NCI-H524 (cell line): Measurements from ENCODE around the gene CPA5.

Source experiments
- DNase-seq, 2 experiments: peaks; one replicate each; lab custom pipeline; 2025; lab: John Stamatoyannopoulos, UW

The CPA5 gene

DNA sequence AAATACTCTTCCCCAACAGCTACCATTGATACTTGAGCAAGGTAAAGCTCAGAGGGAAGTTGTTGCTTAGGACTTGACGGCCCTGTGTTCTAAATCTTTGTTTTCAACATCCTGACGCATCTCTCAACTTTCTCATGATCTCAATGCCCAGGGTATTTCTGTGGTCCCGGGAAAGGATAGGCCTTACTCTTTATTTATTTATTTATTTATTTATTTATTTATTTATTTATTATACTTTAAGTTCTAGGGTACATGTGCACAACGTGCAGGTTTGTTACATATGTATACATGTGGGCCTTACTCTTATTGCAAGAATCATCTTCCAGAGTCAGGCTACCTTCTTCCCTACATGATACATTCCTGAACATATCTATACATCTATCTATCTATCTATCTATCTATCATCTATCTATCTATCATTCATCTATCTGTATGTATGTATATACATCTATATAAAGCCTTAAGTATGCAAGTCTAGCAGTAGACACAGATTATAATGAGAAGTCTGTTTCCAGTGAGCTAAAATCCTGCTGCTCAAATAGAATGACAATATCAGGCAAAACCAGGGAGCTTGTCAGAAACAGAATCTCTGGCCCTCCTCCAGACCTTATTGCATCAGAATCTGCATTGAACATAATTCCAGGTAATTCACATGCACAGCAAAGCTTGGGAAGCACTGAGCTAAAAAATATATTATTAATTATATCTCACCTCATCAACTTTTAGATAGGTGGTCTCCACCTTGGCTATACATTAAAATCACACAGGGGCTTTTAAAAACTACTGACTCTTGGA, 12.2 kb upstream of the CPA5 start:
- no peak for DNase-seq

DNA sequence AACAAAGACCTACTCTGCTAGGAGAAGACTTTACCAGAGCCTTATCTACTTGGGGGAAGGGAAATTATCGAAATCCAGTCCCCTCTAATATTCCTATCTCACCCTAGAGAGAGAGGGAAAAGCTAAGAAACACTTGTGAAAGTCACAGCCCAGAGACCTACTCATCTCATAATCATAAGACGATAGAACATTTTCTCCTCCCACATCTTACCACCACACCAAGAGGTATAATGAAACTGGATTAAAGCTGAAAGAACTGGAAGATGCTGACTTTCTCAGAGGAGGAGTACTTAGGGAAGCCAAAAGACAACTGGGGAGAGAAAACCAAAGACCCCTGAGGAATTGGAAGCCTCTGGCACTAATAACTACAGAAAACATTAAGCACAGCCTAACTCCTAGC, 10.8 kb upstream of the CPA5 start:
- no peak for DNase-seq

DNA sequence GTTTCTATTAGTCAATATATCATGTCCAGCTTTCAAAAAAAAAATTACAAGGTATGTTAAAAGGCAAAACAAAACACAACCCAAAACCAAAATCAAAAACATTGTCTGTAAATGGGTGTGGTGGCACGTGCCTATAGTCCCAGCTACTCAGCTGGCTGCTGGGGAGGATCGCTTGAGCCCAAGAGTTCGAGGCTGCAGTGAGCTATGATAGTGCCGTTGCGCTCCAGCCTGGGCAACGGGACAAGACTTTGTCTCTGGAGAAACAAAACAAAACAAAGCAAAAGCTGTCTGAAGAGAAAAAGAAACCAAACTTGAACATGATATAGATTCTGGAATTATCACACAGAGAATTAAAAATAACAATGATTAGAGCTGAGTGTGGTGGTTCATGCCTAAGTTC, 10.3 kb upstream of the CPA5 start:
- no peak for DNase-seq

DNA sequence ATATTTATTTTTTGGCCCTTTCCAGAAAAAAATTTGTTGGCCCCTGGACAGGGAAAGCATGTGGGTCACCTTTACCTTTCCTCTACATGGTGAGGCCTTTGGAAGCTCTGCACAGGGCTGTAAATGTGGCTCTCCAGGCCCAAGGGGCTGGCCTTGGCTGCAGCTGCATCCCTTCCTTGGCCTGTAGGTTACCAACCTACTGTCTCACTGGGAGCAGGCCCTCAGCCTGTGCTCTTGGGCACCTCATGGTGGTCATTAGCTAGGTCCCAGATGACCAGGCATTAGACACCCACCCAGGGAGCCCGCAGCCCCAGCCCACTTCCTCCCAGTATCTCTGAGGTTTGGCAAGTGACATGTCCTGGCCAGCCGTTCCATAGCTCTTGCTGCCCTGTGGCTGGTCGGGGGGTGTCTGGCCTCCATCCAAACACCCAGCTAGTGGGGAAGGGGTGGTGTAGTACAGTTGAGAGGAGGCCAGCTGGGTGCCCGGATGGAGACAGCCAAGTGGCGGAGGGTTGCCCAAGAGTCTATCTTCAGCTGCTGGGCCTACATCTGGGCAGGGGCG, 7.1 kb upstream of the CPA5 start:
- DNase-seq: peak; percentile 38 to 79

DNA sequence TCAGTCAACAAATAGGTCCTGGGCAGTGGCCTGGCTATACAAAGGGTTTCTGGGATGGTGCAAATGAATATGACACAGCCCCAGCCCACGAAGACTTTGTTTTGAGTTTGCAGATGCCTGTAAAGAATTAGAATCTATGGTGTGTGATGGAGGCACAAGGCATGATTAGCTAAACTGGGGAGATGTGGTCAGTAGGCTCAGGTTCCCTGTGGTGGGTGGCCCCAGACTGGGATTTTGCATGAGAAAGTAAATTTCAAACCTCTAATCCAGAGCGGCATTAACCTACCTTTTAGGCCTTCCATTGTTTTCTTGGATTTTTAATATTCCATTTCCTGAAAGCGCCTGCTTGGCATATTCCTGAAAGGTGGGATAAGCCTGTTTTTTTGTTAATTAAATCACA, 6.4 kb upstream of the CPA5 start:
- no peak for DNase-seq

DNA sequence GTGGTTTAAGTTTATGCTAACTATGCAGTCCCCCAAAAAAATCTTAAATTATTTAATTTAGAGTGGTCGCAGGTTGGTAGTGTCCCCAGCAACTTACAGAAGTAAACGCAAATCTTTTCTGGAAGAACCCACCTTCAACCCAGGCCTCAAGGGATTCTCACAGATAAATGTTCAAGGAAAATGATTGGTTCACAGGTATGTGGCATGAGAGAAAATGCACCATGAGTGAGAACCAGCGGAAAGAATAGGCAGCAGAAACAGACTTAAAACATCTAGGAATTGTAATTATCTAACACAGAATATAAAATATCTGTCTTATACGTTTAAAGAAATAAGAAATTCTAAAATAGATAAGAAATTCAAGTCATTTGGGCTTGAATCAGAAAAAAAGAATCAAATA, 2.7 kb upstream of the CPA5 start:
- DNase-seq: no peak

DNA sequence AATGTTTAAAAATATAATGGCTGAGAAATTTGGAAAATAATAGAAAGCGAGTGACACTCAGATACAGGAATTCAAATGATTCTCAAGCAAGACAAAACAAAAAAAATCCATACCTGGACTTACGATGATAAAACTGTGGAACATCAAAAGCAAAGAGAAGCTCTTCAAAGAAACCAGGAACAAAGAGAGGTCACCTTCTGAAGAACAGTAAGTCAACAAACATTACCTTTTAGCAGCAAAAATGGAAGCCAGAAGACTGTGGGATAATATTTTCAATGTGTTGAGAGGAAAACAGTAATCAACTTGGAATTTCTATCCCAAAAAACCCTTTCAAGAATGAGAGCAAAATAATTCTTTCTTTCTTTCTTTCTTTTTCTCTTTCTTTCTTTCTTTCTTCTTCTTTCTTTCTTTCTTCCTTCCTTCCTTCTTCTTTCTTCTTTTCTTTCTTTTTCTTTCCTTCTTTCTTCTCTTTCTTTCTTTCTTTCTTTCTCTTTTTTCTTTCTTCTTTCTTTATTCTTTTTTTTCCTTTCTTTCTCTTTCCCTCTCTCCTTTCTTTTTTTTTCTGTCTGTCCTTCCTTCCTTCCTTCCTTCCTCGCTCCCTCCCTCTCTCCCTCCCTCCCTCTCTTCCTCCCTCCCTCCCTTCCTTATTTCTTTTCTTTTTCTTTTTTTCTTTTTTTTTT, 1.8 kb upstream of the CPA5 start:
- no peak for DNase-seq

DNA sequence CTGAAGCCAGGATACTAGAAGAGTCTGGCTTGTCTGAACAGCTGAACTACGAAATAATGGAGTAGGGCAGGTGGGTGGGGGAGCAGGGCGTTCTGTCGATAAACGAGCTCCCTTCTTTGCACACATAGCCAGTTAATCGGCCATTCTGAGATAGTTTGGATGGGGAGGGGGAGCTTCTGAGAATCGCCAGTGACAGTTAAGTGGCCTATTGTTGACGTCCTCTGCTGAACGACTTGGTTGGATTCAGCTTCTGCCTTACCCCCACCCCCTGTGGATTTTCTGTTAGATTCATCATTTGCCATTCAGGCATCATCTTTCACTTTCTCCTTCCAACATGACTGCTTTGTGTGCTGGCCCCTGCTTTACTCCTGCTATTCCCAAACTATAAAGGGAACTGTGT, 520 bp downstream of the CPA5 start:
- peak in 1 of 2 experiments; percentile 27 for DNase-seq

DNA sequence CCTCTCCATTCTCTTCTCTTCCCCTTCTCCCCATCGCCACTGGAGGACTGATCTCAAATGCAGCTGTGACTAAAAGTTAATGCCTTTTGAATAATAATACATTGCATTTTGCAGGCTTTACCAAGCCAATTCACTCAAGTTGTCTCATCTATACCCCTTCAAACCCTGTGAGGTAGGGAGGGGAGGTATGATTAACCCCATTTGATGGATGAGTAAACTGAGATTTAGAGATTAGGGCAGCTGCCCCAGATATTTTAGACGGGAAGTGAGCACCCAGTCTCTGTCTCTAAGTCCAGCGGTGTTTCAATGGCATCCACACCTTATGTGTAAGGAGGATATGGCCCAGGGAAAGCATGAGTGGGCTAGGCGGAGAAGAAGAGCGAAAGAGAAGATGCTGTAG, 1.1 kb downstream of the CPA5 start:
- no peak for DNase-seq

DNA sequence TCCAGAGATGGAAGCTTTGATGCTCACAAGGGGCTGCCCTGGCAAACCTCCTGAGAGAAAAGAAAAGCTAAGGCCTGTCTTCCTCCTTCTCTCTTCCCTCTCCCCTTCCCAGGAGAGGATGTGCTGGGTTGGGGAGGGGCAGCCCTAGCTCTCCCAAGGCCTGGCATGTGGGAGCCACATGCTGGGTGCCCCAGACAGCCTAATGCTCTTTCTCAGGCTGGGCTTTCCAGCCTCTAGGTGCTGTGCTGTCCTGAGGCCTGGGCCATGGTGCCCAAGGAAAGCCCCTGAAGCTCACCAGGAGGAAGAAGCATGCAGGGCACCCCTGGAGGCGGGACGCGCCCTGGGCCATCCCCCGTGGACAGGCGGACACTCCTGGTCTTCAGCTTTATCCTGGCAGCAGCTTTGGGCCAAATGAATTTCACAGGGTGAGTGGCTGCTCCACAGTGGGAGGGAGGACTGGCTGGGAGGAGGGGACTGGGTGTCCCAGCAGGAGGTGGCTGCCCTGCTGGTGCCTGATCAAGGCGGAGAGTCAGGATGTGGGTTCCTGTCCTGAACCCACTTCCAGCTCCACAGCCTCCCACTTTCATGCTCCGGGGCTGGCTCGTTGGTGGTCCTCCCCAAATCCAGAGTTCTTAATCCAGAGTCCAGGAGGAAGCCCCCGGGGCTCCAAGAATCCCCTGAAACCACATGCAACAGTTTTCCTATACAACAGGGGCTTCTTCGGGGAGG, 1.7 kb downstream of the CPA5 start:
- DNase-seq: no peak

DNA sequence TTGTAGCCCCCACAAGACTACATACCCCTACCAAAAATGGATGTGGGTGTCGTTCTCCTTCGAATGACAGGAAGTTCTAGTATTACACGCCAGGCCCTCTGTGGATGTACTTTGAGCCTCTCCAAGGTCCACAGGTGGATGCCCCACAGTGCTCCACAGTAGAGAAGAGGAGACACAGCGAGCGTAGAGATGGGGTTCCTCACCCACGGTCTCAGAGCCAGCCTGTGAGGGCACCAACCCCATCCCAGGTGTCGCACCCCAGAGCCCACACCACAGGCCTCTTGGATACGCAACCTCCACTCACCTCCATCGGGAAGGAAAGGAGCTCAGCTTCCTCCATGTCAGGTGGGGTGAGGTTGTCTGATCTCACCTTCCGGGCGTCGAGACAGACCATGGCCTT, 2.3 kb downstream of the CPA5 start:
- no peak for DNase-seq

DNA sequence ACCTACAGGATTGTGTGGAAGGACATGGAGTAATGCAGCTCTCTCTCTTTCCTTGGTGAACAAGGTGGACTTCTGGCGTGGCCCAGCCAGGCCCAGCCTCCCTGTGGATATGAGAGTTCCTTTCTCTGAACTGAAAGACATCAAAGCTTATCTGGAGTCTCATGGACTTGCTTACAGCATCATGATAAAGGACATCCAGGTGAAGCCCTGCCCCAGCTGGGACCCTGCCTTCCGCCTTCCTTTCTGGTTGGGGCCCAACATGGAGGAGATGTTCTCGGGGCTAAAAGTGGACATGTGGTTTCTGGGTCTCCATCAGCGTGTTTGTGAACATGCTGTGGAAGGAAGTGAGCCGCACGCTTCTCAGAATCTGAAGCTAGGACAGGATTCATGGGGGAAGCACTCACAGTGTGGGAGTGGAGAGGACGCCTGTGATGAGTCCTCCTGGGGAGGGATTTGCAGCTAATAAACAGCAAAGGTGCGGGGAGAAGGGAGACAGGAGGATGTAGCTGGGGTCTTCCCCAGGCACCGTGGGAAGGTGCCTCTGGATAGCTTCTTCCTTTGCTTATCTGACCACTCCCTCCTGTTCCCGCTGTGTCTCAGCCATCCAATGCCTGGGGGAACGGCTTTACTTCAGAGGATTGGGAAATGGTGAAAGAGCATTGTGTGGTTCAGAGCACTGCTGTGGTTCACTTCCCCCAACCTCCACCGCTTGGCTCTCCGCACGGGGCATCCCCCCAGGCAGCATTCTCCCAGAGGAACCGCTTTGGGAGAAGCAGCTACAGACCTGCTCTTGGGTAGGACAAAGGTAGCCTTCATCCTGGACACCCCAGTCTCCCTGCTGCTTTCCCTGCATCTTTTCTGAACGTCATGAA, 5.5 kb downstream of the CPA5 start:
- peak in 1 of 2 experiments; percentile 55 for DNase-seq

DNA sequence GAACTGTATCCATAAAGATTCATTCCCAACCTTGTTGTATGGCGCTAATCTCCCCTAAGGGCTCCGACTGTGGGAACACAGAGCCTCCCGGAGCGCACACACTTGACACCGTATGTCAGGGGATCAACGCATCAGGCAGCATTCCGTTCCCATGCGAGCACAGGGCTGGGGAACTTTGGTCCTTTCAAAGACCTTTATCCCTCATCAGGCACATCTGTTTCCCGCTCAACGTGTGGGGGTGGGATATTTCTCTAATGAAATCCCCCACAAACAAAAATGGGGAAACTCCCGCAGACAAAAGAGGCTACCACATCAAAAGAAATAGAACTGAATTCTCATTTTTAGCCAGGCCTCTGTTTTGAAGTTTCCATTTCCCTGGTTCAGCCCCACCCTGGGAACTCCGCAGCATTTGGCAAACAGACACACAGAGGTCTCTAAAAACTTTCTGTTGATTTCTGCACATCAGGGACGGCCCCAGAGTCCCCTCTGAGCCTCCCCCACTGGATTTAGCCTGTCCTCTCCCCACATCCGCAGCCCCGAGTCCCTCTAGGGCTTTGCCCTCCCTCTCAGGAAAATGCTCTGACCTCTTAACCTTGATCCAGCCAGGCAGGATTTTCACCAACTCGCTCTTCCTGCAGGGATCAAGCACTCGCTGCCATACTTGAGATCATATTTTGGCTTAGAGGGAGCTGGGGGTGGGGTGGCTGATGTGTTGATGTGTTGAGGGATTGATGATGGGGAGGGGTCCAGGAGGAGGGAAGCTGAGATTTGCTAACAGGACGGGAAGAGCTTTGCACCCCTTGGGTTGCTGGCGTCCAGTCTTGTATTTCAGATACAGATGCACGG, 6.6 kb downstream of the CPA5 start:
- DNase-seq: peak; percentile 93 to 98

DNA sequence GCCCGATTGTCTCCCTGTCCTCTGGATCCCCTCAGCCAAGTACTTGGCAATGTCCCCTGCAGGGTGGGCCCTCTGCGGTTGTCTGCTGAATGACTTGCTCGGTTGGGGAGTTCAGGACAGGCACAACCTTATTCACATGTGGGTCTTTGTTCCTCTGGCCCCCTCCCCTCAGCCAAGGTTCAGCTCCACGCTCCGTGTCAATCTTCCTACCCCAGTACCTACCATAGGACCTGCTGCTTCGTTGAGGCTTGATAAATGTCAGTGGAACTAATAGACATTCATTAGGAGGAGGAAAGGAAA, 7.1 kb downstream of the CPA5 start:
- no peak for DNase-seq

DNA sequence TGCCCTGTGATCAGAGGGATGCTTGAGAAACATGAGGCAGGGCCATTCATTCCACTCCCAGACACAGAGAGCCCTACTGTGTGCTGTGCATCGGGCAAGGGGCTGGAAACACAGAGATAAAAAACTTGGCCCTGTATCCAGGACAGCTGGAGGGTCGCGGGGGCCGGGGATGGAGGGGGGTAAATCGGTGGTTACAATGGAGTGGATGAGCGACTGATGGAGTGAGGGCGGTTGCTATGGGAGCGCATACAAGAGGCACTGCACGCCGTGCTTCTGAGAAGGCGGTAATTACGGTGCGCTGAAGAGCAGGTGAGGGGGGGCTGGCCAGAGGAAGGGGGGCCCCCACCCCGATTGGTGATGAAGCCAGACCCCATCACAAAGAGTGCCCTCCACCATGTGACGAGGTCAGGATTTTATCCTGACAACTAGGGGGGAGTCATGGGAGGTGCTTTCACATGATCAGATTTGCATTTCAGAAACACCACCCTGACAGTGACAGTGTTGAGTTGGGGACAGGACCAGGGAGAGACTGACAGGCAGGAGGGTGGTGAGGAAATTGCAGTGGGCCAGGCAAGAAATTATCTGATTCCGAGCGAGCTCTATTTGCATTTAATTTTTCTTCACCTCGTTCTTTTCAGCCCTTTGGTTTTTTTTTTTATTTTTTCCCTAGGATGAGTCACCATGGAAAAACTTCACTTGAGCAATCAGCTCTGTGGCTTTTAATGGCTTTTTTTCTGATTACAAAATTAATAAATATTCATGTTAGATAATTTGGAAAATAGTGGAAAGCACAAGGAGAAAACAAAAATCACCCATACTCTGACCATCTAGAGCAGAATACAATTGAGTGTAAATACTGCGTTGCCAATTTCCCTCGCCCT, 7.8 kb downstream of the CPA5 start:
- DNase-seq: peak; percentile 68 to 85

DNA sequence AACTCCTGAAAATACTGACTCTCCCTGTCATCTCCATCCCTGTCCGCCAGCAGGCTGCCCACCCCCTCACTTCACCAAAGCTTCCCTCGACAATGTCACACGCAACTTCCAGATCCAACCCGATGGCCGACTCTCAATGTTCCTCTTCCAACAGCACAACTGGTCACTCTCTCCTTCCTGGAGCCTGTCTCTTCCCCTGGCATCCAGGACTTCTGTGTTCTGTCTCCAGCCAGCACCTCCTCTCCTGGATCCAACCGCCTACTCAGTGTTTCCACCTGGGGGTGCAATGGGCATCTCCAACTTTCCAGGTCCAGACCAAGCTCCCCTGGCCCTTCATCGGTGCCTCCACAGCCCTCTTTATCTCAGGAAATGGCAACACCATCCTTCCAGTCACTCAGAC, 8.6 kb downstream of the CPA5 start:
- DNase-seq: peak in 1 of 2 experiments; percentile 42

DNA sequence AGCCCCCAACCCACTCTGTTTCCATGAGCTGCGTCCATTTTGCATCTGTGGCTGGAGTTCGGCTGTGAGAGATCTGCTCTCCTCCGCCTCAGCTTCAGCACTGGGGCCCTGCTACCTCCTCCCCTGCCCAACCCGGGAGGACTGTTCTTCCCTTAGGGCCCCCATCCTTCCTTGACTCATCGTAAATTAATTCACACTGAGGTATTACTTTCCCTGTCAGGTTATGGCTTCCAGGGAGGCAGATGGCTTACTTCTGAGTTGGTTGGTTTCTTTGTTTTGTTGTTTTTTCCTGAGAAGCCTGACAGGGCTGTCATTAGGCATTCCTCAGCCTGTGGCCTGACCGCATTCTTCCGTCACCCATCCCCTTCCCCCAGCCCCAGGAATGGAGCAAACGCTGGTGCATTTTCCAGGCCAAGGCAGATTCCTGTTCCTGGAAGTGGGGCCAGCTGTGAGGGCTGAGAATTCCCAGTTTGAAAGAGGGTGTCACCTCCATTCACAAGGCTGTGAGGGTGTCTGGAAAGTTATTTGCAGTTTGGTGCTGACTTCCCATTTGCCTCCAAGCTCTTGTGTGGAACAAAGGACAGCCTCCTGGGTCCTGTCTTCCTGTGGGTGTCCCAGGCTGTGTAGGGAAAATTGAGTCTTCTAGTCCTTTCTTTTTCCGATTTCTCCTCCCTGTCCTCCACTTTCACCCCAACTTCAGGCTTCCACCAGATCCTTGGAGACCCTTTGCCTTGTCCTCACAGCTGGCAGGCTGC, 11.7 kb downstream of the CPA5 start:
- DNase-seq: peak in 1 of 2 experiments; percentile 22

DNA sequence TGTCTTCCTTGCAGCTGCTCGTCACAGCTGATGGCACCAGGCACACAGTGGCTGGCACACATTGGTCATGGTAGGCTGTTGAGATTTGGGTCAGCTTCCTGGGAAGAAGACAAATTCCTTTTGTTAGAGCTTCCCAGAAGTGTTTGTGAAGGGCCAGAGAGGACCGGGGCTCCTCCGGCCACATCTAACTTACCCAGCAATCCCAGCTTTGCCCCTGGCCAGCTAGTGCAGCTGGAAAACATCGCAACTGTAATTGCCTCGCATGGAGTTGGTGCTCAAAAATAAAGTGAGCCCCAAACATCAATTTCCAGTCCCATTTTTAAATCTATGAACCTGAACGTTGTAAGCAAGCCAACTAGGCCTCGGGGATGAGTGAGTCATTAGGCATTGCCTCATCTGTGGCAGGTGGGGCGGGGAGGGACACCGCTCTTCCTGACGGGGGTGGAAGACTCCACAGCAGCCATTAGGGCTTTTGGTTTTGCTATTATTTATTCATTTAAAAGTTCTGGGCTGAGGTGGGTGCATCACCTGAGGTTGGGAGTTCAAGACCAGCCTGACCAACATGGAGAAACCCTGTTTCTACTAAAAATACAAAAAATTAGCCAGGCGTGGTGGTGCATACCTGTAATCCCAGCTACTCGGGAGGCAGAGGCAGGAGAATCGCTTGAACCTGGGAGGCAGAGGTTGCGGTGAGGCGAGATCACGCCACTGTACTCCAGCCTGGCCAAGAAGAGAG, 12.4 kb downstream of the CPA5 start:
- no peak for DNase-seq
